Liver (tissue), 9 donors: ENCODE measurements around the gene UPK3A. TPM values are rescaled to one million over a fixed set of nuclear protein-coding genes. Genes with fewer than 3 reads are reported as not detected.
A peak's percentile ranks its signal among the peaks of the same experiment; 100 is the strongest.

Experiments
- DNase-seq: peaks from one replicate; pipeline ENCODE4 v3.0.0-alpha.2; 2017; ENCODE audit warnings: low spot score
- H3K27ac ChIP-seq, 2 donors: one replicate each; pipeline ENCODE4 v1.7.0; 2013; ENCODE audit warnings: inconsistent platforms in 2 of 2, low read length in 2 of 2, control low read depth in 1 of 2, low read depth in 1 of 2, mild to moderate bottlenecking in 1 of 2
- H3K27me3 ChIP-seq, 4 donors: one replicate each; pipeline versions ENCODE4 v1.6.1 to v1.7.0; 2013; ENCODE audit warnings: low read length in 3 of 4, inconsistent platforms in 1 of 4, mild to moderate bottlenecking in 1 of 4, moderate library complexity in 1 of 4; ENCODE audit not compliant: control insufficient read depth in 4 of 4, insufficient read depth in 4 of 4
- H3K36me3 ChIP-seq, 4 donors: one replicate each; pipeline versions ENCODE4 v1.6.1 to v1.7.0; 2013; ENCODE audit warnings: low read length in 3 of 4, mild to moderate bottlenecking in 3 of 4, low read depth in 1 of 4, moderate library complexity in 1 of 4; ENCODE audit not compliant: control insufficient read depth in 4 of 4, insufficient read depth in 3 of 4
- H3K4me1 ChIP-seq, 4 donors: one replicate each; pipeline versions ENCODE4 v1.6.1 to v1.7.0; 2013; ENCODE audit warnings: low read length in 3 of 4, mild to moderate bottlenecking in 3 of 4, moderate library complexity in 1 of 4; ENCODE audit not compliant: control insufficient read depth in 4 of 4, insufficient read depth in 4 of 4
- H3K4me3 ChIP-seq, 3 donors: one replicate each; pipeline versions ENCODE4 v1.6.1 to v1.7.0; 2013; ENCODE audit warnings: low read length in 3 of 3, control low read depth in 1 of 3, low read depth in 1 of 3, mild to moderate bottlenecking in 1 of 3
- H3K9ac ChIP-seq, 2 donors: one replicate each; pipeline ENCODE4 v1.7.0; 2013; ENCODE audit warnings: low read length in 2 of 2, mild to moderate bottlenecking in 2 of 2, moderate library complexity in 2 of 2, control low read depth in 1 of 2, low read depth in 1 of 2
- H3K9me3 ChIP-seq, 4 donors: one replicate each; pipeline versions ENCODE4 v1.6.1 to v1.7.0; 2013; ENCODE audit warnings: low read length in 3 of 4; ENCODE audit not compliant: control insufficient read depth in 4 of 4
- EGR1 ChIP-seq, 2 donors: IDR thresholded peaks; 2 replicates each; pipeline ENCODE4 v1.6.1; 2016 to 2018; ENCODE audit warnings: antibody characterized with exemption in 2 of 2, low read depth in 2 of 2
- FOXA1 ChIP-seq: IDR thresholded peaks from 2 replicates; pipeline ENCODE4 v1.6.1; 2016; ENCODE audit warnings: antibody characterized with exemption
- GABPA ChIP-seq, 2 donors: IDR thresholded peaks in 1 of 2; conservative IDR thresholded peaks in 1 of 2; 2 replicates each; pipeline ENCODE4 v1.6.1; 2016; ENCODE audit warnings: antibody characterized with exemption in 2 of 2, mild to moderate bottlenecking in 1 of 2, moderate library complexity in 1 of 2
- HNF4A ChIP-seq, 2 donors: conservative IDR thresholded peaks; 2 replicates each; pipeline ENCODE4 v1.6.1; 2016; ENCODE audit warnings: antibody characterized with exemption in 2 of 2, mild to moderate bottlenecking in 2 of 2
- HNF4G ChIP-seq: IDR thresholded peaks from 2 replicates; pipeline ENCODE4 v1.6.1; 2016; ENCODE audit warnings: antibody characterized with exemption
- JUND ChIP-seq, 2 donors: IDR thresholded peaks; 2 replicates each; pipeline ENCODE4 v1.6.1; 2016; ENCODE audit warnings: antibody characterized with exemption in 2 of 2
- MAX ChIP-seq: IDR thresholded peaks from 2 replicates; pipeline ENCODE4 v1.6.1; 2016; ENCODE audit warnings: antibody characterized with exemption
- NR2F2 ChIP-seq: IDR thresholded peaks from 2 replicates; pipeline ENCODE4 v1.6.1; 2016; ENCODE audit warnings: antibody characterized with exemption
- RAD21 ChIP-seq, 2 donors: IDR thresholded peaks; 2 replicates each; pipeline ENCODE4 v1.6.1; 2016; ENCODE audit warnings: antibody characterized with exemption in 2 of 2, mild to moderate bottlenecking in 2 of 2
- RXRA ChIP-seq, 2 donors: IDR thresholded peaks; 2 replicates each; pipeline ENCODE4 v1.6.1; 2017 to 2018; ENCODE audit warnings: antibody characterized with exemption in 2 of 2, mild to moderate bottlenecking in 1 of 2
- SP1 ChIP-seq: IDR thresholded peaks from 2 replicates; pipeline ENCODE4 v1.6.1; 2018; ENCODE audit warnings: antibody characterized with exemption, mild to moderate bottlenecking
- TAF1 ChIP-seq: conservative IDR thresholded peaks from 2 replicates; pipeline ENCODE4 v1.6.1; 2016; ENCODE audit warnings: antibody characterized with exemption, mild to moderate bottlenecking
- YY1 ChIP-seq: IDR thresholded peaks from 2 replicates; pipeline ENCODE4 v1.6.1; 2016; ENCODE audit warnings: antibody characterized with exemption, mild to moderate bottlenecking
- WGBS: extraction: QIAGEN DNeasy Blood & Tissue Kit; methylation state at CpG from one replicate; pipeline ENCODE4 v1.1.7; 2013; 5-methylcytosine and 5-hydroxymethylcytosine counted together
- polyA plus RNA-seq, 2 donors: library from polyadenylated mRNA; stranded (reverse) in 1 of 2; unstranded in 1 of 2; fragments of 200-250 nt in 1 of 2; fragments of >200 nt in 1 of 2; fragmentation: Nextera tagmentation in 1 of 2; extraction: Ambion mirVana in 1 of 2; gene quantifications; one replicate each; pipeline versions ENCODE4 v1.2.1 to v1.2.3, GENCODE V29; 2013 to 2015
- total RNA-seq, 2 donors: library from RNA; depleted of rRNA; stranded (reverse); fragments of >200 nt; gene quantifications; one replicate each; pipeline ENCODE4 v1.2.3, GENCODE V29; 2014
- TF ChIP-seq, protein P1 (sequence below): IDR thresholded peaks from 2 replicates; pipeline ENCODE4 v1.6.1; 2016; ENCODE audit warnings: antibody characterized with exemption, mild to moderate bottlenecking
- TF ChIP-seq, protein P2 (sequence below): fragments of 150-350 bp; IDR thresholded peaks from 2 replicates; pipeline ENCODE4 v1.5.1; 2017; ENCODE audit warnings: improper control_type of control experiment, low read depth, low read length; ENCODE audit not compliant: missing input control
- TF ChIP-seq, protein P3 (sequence below): IDR thresholded peaks from 2 replicates; pipeline ENCODE4 v1.6.1; 2016; ENCODE audit warnings: antibody characterized with exemption
- donor health status: healthy.
- donor health status: healthy.
- donor health status: healthy.
- donor health status: healthy.
- donor health status: healthy.

Gene UPK3A
- total and polyA plus RNA-seq, 4 donors = 0.42 TPM; not detected in 3

DNA sequence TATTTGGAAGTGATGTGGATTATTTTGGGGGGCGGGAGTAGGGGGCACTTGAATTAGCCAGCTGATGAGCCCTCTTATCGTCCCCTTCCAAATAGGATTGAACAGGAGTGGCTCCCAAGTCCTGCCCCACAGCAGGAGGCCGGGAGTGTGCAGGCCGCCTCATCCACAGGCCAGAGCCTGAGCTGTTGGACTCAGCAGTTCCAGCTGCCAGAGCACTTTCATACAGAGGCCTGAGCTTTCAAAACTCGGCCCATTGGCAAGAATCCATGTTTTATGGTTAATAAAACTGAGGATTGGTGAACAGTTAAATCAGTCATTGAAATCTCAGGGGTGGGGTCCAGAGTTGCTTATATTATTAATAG, 34.6 kb downstream of the UPK3A start:
- Histone ChIP-seq H3K36me3 (peaks cover 0 to 12% (median 6%) of the 10 kb centered on the region in 4 donors), H3K9ac (no peak overlapping the region), H3K9me3 (no peaks in the 10 kb centered on the region), H3K27me3 (no peaks in the 10 kb centered on the region), H3K4me3 (no peak overlapping the region), H3K27ac (peak overlapping the region in 1 of 2 donors; percentile 74), H3K4me1 (peaks cover 0 to 17% (median 5%) of the 10 kb centered on the region in 4 donors)
- DNase-seq = no peak
- WGBS = 62% methylated on average over 5 of the region's 5 CpGs
- TF ChIP-seq, protein P1, sequence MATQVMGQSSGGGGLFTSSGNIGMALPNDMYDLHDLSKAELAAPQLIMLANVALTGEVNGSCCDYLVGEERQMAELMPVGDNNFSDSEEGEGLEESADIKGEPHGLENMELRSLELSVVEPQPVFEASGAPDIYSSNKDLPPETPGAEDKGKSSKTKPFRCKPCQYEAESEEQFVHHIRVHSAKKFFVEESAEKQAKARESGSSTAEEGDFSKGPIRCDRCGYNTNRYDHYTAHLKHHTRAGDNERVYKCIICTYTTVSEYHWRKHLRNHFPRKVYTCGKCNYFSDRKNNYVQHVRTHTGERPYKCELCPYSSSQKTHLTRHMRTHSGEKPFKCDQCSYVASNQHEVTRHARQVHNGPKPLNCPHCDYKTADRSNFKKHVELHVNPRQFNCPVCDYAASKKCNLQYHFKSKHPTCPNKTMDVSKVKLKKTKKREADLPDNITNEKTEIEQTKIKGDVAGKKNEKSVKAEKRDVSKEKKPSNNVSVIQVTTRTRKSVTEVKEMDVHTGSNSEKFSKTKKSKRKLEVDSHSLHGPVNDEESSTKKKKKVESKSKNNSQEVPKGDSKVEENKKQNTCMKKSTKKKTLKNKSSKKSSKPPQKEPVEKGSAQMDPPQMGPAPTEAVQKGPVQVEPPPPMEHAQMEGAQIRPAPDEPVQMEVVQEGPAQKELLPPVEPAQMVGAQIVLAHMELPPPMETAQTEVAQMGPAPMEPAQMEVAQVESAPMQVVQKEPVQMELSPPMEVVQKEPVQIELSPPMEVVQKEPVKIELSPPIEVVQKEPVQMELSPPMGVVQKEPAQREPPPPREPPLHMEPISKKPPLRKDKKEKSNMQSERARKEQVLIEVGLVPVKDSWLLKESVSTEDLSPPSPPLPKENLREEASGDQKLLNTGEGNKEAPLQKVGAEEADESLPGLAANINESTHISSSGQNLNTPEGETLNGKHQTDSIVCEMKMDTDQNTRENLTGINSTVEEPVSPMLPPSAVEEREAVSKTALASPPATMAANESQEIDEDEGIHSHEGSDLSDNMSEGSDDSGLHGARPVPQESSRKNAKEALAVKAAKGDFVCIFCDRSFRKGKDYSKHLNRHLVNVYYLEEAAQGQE = no peak
- no peak for TF ChIP-seq RXRA (IDR thresholded peaks at IDR 0.05)
- TF ChIP-seq YY1 = no peak
- TF ChIP-seq EGR1 (IDR thresholded peaks at IDR 0.05; ENCODE audit: low read depth in 2 of 2) = no peak
- TF ChIP-seq SP1 = no peak
- no peak for TF ChIP-seq FOXA1
- no peak for TF ChIP-seq MAX
- TF ChIP-seq, protein P2, sequence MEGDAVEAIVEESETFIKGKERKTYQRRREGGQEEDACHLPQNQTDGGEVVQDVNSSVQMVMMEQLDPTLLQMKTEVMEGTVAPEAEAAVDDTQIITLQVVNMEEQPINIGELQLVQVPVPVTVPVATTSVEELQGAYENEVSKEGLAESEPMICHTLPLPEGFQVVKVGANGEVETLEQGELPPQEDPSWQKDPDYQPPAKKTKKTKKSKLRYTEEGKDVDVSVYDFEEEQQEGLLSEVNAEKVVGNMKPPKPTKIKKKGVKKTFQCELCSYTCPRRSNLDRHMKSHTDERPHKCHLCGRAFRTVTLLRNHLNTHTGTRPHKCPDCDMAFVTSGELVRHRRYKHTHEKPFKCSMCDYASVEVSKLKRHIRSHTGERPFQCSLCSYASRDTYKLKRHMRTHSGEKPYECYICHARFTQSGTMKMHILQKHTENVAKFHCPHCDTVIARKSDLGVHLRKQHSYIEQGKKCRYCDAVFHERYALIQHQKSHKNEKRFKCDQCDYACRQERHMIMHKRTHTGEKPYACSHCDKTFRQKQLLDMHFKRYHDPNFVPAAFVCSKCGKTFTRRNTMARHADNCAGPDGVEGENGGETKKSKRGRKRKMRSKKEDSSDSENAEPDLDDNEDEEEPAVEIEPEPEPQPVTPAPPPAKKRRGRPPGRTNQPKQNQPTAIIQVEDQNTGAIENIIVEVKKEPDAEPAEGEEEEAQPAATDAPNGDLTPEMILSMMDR = no peak
- no peak for TF ChIP-seq GABPA (IDR thresholded peaks at IDR 0.05 in 1 of 2, conservative IDR thresholded peaks at IDR 0.05 in 1 of 2)
- TF ChIP-seq, protein P3, sequence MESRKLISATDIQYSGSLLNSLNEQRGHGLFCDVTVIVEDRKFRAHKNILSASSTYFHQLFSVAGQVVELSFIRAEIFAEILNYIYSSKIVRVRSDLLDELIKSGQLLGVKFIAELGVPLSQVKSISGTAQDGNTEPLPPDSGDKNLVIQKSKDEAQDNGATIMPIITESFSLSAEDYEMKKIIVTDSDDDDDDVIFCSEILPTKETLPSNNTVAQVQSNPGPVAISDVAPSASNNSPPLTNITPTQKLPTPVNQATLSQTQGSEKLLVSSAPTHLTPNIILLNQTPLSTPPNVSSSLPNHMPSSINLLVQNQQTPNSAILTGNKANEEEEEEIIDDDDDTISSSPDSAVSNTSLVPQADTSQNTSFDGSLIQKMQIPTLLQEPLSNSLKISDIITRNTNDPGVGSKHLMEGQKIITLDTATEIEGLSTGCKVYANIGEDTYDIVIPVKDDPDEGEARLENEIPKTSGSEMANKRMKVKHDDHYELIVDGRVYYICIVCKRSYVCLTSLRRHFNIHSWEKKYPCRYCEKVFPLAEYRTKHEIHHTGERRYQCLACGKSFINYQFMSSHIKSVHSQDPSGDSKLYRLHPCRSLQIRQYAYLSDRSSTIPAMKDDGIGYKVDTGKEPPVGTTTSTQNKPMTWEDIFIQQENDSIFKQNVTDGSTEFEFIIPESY = no peak
- TF ChIP-seq JUND (IDR thresholded peaks at IDR 0.05) = no peak
- no peak for TF ChIP-seq RAD21 (IDR thresholded peaks at IDR 0.05)
- no peak for TF ChIP-seq HNF4G
- no peak for TF ChIP-seq NR2F2
- no peak for TF ChIP-seq TAF1
- TF ChIP-seq HNF4A (conservative IDR thresholded peaks at IDR 0.05) = no peak

- H3K27ac ChIP-seq = no peak overlapping the region
- 74% methylated on average over 9 of the region's 9 CpGs for WGBS
- TF ChIP-seq FOXA1 (no peak), YY1 (no peak)
- TF ChIP-seq, protein P2 = no peak
- TF ChIP-seq, protein P3 = no peak
- no peaks in the 10 kb centered on the region for H3K27me3 ChIP-seq
- H3K9me3 ChIP-seq = no peaks in the 10 kb centered on the region
- peaks cover 0 to 11% (median 5%) of the 10 kb centered on the region in 4 donors for H3K4me1 ChIP-seq
- no peak for DNase-seq
- H3K36me3 ChIP-seq = peaks cover 0 to 12% (median 6%) of the 10 kb centered on the region in 4 donors
- H3K4me3 ChIP-seq = no peak overlapping the region
- no peak overlapping the region for H3K9ac ChIP-seq
These were observed 35.7 kb downstream of the UPK3A start for GRCh38 chr22:45320357-45320976.
